ENCODE results near the gene ZDHHC1. TPM values are rescaled to one million over a fixed set of nuclear protein-coding genes. Genes with fewer than 3 reads are reported as not detected.

The ZDHHC1 gene
- total RNA-seq, 1 donor from 2014 or later, result 3.4 TPM

- intact Hi-C loops (cut with DNase I), result no loop called here
- DNase-seq (no peak), ATAC-seq (ENCODE audit: poor library complexity) (no peak)
Observed at GRCh38 chr16:67349172-67349571, 67.1 kb downstream of the ZDHHC1 start.

GRCh38 chr16:67346341-67346740 lies 69.9 kb downstream of the ZDHHC1 start:
- intact Hi-C loops (cut with DNase I), result no loop called here
- ATAC-seq (ENCODE audit: poor library complexity) (no peak), DNase-seq (no peak)

DNA sequence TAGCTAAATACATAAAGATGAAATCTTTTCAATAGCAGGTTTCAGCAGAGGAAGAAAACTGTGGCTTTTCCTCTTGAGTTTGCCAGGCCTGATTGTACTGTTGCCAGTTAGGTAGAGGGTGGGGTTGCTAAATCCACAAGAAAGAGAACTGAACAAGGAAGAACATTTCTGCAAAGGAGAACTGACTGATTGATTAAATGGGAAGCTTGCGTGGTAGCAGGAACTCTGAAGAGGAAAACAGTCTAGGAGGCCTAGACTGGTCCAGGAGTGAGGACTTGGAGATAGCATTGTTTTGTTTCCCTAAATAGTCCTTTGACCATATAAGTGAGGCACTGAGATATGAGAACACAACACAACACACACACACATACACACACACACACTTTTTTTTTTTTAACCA lies 70.9 kb downstream of the ZDHHC1 start:
- peak; percentile 15 for ATAC-seq (ENCODE audit: poor library complexity)
- intact Hi-C loops (cut with DNase I), result no loop called here
- DNase-seq, result no peak

Other genes with a start within 250 kb of the ZDHHC1 start
- gene NOL3, start 245.9 kb downstream of the ZDHHC1 start, total RNA-seq, result 105 TPM
- gene MATCAP1, start 232.5 kb downstream of the ZDHHC1 start, total RNA-seq, result 7.7 TPM
- gene EXOC3L1, start 226.3 kb downstream of the ZDHHC1 start, total RNA-seq, result 2.3 TPM
- 34.8 TPM for gene E2F4, start 224.3 kb downstream of the ZDHHC1 start, total RNA-seq
- 0.54 TPM for gene ELMO3, start 217.3 kb downstream of the ZDHHC1 start, total RNA-seq
- 11.0 TPM for gene TMEM208, start 189.3 kb downstream of the ZDHHC1 start, total RNA-seq
- gene FHOD1, start 169.0 kb downstream of the ZDHHC1 start, total RNA-seq, result 13.5 TPM
- 0.83 TPM for gene SLC9A5, start 167.5 kb downstream of the ZDHHC1 start, total RNA-seq
- 0.89 TPM for gene PLEKHG4, start 136.9 kb downstream of the ZDHHC1 start, total RNA-seq
- gene KCTD19, start 89.7 kb downstream of the ZDHHC1 start, total RNA-seq, result not detected
- gene LRRC36, start 89.7 kb downstream of the ZDHHC1 start, total RNA-seq, result not detected
- 8.9 TPM for gene TPPP3, start 23.0 kb downstream of the ZDHHC1 start, total RNA-seq
- 0.89 TPM for gene HSD11B2, start 14.6 kb upstream of the ZDHHC1 start, total RNA-seq
- 59.9 TPM for gene ATP6V0D1, start 64.7 kb upstream of the ZDHHC1 start, total RNA-seq
- gene AGRP, start 67.1 kb upstream of the ZDHHC1 start, total RNA-seq, result not detected
- gene RIPOR1, start 112.4 kb upstream of the ZDHHC1 start, total RNA-seq, result 73.7 TPM
- gene CTCF, start 146.0 kb upstream of the ZDHHC1 start, total RNA-seq, result 24.9 TPM
- gene CARMIL2, start 228.7 kb upstream of the ZDHHC1 start, total RNA-seq, result 0.05 TPM
- gene ACD, start 243.8 kb upstream of the ZDHHC1 start, total RNA-seq, result 7.1 TPM
- 3.2 TPM for gene PARD6A, start 244.5 kb upstream of the ZDHHC1 start, total RNA-seq